Right atrium auricular region (tissue), 2 donors: Measurements from ENCODE around the gene RDH13. TPM values are rescaled to one million over a fixed set of nuclear protein-coding genes. Genes with fewer than 3 reads are reported as not detected.

Source experiments
- DNase-seq: peaks from one replicate; pipeline ENCODE4 v3.0.0-alpha.2; 2019; ENCODE audit warnings: low spot score
- H3K27ac ChIP-seq, 2 donors: fragments of 200-600 bp; sonication (generic); 1 replicate in 1 of 2; 2 replicates in 1 of 2; pipeline ENCODE4 v1.5.1; 2016 to 2019
- H3K27me3 ChIP-seq, 2 donors: fragments of 200-600 bp; sonication (generic); one replicate each; pipeline versions ENCODE4 v1.5.1 to v1.6.0; 2017 to 2019
- H3K36me3 ChIP-seq: fragments of 200-600 bp; sonication (generic); one replicate; pipeline ENCODE4 v1.5.1; 2016
- H3K4me1 ChIP-seq, 2 donors: fragments of 200-600 bp; sonication (generic); one replicate each; pipeline versions ENCODE4 v1.5.1 to v1.6.0; 2017 to 2019
- H3K4me3 ChIP-seq, 2 donors: fragments of 200-600 bp; sonication (generic); 1 replicate in 1 of 2; 2 replicates in 1 of 2; pipeline ENCODE4 v1.5.1; 2017 to 2019; ENCODE audit warnings: mild to moderate bottlenecking in 1 of 2, moderate library complexity in 1 of 2
- H3K9me3 ChIP-seq, 2 donors: fragments of 200-600 bp; sonication (generic); one replicate each; pipeline ENCODE4 v1.5.1; 2019
- total RNA-seq, 2 donors: library from RNA; depleted of rRNA; stranded (reverse); fragments of >200 nt; gene quantifications; one replicate each; pipeline ENCODE4 v1.1.0, GENCODE V29; 2016
- TF ChIP-seq, protein P1 (sequence below), 2 donors: fragments of 200-600 bp; sonication (generic); IDR thresholded peaks; one replicate each; pipeline ENCODE4 v1.5.1; 2019; ENCODE audit warnings: antibody characterized with exemption in 2 of 2

RDH13 gene
- total RNA-seq, 2 donors from 2014 or later, result 26.5 to 28.1 TPM

DNA sequence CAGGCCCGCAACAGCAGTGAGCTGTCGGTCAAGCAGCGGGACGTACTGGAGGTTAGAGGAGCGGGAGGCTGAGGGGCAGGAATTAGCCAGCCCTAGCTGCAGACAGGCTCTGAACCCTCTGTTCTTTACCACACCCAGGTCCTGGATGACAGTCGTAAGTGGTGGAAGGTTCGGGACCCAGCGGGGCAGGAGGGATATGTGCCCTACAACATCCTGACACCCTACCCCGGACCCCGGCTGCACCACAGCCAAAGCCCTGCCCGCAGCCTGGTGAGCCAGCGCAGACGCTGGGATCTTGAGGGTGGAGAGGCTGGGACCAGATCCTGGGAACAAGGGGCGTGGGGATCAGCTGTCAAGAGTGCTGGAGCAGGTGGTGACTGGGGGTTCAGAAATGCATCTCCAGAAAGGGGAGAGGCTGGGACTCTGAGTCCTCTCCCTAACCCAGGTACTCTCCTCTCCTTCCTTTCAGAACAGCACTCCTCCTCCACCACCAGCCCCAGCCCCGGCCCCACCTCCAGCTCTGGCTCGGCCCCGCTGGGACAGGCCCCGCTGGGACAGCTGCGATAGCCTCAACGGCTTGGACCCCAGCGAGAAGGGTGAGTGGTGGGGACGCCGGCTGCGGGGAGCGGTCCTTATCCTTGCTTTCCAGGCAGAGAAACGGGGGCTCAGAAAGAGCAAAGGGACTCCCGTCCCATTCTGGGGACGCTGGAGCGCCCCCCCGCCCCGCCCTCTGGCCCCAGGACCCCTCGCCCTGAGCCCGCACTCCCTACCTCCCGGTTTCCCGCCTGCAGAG, 23.2 kb upstream of the RDH13 start:
- peaks cover 20 to 36% of the 10 kb centered on the region in 2 donors for H3K27me3 ChIP-seq
- H3K4me3 ChIP-seq, result peak overlapping the region; percentile 36 to 56
- TF ChIP-seq, protein P1, sequence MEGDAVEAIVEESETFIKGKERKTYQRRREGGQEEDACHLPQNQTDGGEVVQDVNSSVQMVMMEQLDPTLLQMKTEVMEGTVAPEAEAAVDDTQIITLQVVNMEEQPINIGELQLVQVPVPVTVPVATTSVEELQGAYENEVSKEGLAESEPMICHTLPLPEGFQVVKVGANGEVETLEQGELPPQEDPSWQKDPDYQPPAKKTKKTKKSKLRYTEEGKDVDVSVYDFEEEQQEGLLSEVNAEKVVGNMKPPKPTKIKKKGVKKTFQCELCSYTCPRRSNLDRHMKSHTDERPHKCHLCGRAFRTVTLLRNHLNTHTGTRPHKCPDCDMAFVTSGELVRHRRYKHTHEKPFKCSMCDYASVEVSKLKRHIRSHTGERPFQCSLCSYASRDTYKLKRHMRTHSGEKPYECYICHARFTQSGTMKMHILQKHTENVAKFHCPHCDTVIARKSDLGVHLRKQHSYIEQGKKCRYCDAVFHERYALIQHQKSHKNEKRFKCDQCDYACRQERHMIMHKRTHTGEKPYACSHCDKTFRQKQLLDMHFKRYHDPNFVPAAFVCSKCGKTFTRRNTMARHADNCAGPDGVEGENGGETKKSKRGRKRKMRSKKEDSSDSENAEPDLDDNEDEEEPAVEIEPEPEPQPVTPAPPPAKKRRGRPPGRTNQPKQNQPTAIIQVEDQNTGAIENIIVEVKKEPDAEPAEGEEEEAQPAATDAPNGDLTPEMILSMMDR (IDR thresholded peaks at IDR 0.05), result no peak
- peaks cover 10% of the 10 kb centered on the region for H3K36me3 ChIP-seq
- no peak for DNase-seq
- H3K27ac ChIP-seq, result peak overlapping the region in 1 of 2 donors; percentile 5
- H3K9me3 ChIP-seq, result no peaks in the 10 kb centered on the region
- H3K4me1 ChIP-seq, result peaks cover 0 to 43% of the 10 kb centered on the region in 2 donors

DNA sequence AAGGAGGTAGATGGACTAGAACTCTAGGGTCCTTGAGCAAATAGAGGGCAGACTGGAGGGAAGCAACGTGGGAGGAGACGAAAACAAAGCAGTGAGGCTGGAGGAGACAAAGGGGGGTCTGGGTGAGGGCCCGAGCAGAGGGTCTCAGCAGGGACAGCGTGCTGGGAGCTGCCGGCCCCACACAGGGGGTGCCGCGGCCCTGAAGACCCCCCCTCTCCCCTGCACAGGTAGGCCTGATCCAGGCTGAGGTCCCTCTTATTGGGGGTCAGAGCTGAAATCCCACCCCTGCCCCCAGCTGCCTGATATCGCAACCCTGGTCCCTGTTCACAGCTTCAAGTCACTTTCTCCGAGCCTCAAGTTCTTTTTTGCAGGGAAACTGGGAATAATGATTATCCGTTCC, 21.5 kb upstream of the RDH13 start:
- no peaks in the 10 kb centered on the region for H3K9me3 ChIP-seq
- no peak overlapping the region for H3K4me3 ChIP-seq
- TF ChIP-seq, protein P1 (IDR thresholded peaks at IDR 0.05), result no peak
- no peak overlapping the region for H3K27ac ChIP-seq
- no peak for DNase-seq
- no peaks in the 10 kb centered on the region for H3K36me3 ChIP-seq
- peaks cover 20 to 52% of the 10 kb centered on the region in 2 donors for H3K27me3 ChIP-seq
- H3K4me1 ChIP-seq, result peaks cover 0 to 57% of the 10 kb centered on the region in 2 donors

DNA sequence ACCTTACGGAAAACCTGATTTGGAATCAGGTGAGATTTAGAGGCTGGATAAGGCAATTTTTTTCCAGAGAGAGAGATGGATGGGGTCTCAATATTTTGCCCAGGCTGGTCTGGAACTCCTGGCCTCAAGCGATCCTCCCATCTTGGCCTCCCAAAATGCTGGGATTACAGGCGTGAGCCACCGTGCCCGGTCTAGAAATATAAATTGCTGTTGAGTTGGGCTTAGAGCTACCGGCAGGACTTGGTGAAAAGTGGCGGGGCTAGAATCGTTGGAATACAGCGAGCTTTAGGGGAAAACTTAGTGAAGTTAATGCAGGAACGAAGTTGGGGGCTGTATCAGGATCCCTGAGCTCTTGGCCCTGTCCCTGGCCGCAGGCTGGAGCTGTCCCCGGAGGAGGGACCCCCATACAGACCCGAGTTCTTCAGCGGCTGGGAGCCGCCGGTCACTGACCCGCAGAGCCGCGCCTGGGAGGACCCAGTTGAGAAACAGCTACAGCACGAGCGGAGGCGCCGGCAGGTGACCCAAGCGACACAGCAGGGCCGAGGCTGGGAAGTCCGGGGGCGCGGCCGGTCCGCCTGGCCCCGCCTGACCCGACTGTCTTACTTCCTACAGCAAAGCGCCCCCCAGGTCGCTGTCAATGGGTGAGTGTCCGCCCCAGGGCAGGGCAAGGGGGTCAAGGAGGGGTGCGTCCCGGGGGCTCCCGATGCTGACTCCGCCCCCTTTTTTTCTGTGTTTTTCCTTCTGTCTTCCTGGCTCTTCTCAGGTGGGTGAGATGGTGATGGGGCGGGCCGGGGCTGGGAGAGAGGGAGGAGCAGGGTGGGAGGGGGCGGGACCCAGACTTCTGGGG, 20.3 kb upstream of the RDH13 start:
- TF ChIP-seq, protein P1 (IDR thresholded peaks at IDR 0.05), result no peak
- DNase-seq, result no peak
- no peak overlapping the region for H3K4me3 ChIP-seq
- peaks cover 0 to 54% of the 10 kb centered on the region in 2 donors for H3K4me1 ChIP-seq
- H3K27me3 ChIP-seq, result peaks cover 20 to 52% of the 10 kb centered on the region in 2 donors
- no peaks in the 10 kb centered on the region for H3K36me3 ChIP-seq
- no peak overlapping the region for H3K27ac ChIP-seq
- no peaks in the 10 kb centered on the region for H3K9me3 ChIP-seq

DNA sequence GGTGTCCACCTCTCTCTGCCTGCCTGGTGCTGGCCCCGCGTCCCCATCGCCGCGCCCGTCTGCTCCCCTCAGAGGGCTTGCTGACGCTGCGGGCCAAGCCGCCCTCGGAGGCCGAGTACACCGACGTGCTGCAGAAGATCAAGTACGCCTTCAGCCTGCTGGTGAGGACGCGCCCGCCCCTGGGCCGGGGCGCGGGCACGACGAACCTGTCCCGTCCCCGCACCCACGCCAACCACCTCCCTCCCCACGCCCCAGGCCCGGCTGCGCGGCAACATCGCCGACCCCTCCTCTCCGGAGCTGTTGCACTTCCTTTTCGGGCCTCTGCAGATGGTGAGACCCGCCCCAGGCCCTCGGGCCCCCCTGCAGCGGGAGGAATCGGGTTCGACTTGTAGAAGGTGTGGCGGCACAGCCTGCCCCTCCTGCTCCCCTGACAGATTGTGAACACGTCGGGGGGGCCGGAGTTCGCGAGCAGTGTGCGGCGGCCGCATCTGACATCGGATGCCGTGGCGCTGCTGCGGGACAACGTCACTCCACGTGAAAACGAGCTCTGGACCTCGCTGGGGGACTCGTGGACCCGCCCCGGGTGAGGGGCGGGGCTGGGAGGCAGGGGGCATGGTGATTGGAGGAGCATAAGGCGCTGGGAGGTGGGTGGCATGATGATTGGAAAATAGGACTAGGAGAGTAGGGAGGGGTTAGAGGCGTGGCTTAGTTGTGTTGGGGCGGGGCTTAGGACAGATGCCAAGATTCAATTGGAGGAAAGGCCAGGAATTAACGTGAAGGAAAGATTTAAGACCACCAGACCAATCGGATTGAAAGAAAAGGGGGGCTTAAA, 19.3 kb upstream of the RDH13 start:
- Histone ChIP-seq H3K4me1 (peaks cover 0 to 44% of the 10 kb centered on the region in 2 donors), H3K27me3 (peaks cover 20 to 52% of the 10 kb centered on the region in 2 donors), H3K27ac (no peak overlapping the region), H3K36me3 (no peaks in the 10 kb centered on the region), H3K9me3 (no peaks in the 10 kb centered on the region), H3K4me3 (peak overlapping the region; percentile 5 to 58)
- no peak for DNase-seq
- TF ChIP-seq, protein P1 (IDR thresholded peaks at IDR 0.05), result no peak

DNA sequence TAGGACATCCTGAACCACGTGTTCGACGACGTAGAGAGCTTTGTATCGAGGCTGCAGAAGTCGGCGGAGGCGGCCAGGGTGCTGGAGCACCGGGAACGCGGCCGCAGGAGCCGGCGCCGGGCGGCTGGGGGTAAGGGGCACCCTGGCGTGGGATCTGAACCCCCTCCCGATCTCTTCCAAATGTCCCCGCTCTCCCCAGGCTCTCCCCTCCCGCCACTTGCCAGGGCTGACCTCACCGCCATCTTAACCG, 18.7 kb upstream of the RDH13 start:
- H3K36me3 ChIP-seq, result no peaks in the 10 kb centered on the region
- H3K4me3 ChIP-seq, result peak overlapping the region; percentile 5 to 58
- H3K9me3 ChIP-seq, result no peaks in the 10 kb centered on the region
- peaks cover 0 to 38% of the 10 kb centered on the region in 2 donors for H3K4me1 ChIP-seq
- DNase-seq, result no peak
- TF ChIP-seq, protein P1 (IDR thresholded peaks at IDR 0.05), result no peak
- peaks cover 20 to 52% of the 10 kb centered on the region in 2 donors for H3K27me3 ChIP-seq
- H3K27ac ChIP-seq, result no peak overlapping the region
